Osteoblast (primary cell): ENCODE data around the gene DNAJC11. TPM values are rescaled to one million over a fixed set of nuclear protein-coding genes. Genes with fewer than 3 reads are reported as not detected.
A peak's percentile ranks its signal among the peaks of the same experiment; 100 is the strongest.

Experiments used
- DNase-seq: peaks from one replicate; pipeline ENCODE4 v3.0.0; 2011; ENCODE audit warnings: low spot score, mixed read lengths; ENCODE audit not compliant: insufficient read length; ENCODE audit errors: missing footprints
- H2AFZ ChIP-seq: 2 replicates; pipeline ENCODE4 v1.6.0; 2011; ENCODE audit warnings: mild to moderate bottlenecking, low read length
- H3K27ac ChIP-seq: 2 replicates; pipeline ENCODE4 v1.5.1; 2011; ENCODE audit warnings: mild to moderate bottlenecking, low read depth, low read length, moderate library complexity
- H3K27me3 ChIP-seq: 2 replicates; pipeline ENCODE4 v1.6.0; 2012; ENCODE audit warnings: mild to moderate bottlenecking, control low read depth, inconsistent platforms, low read length, moderate library complexity; ENCODE audit not compliant: insufficient read depth
- H3K36me3 ChIP-seq: 2 replicates; pipeline ENCODE4 v1.5.1; 2011; ENCODE audit warnings: mild to moderate bottlenecking, low read length, control low read depth, moderate library complexity; ENCODE audit not compliant: insufficient read depth
- H3K4me1 ChIP-seq: 2 replicates; pipeline ENCODE4 v1.5.1; 2011; ENCODE audit warnings: mild to moderate bottlenecking, low read length, control low read depth, moderate library complexity; ENCODE audit not compliant: insufficient read depth
- H3K4me2 ChIP-seq: 2 replicates; pipeline ENCODE4 v1.6.0; 2011; ENCODE audit warnings: mild to moderate bottlenecking, low read length; ENCODE audit not compliant: insufficient read depth
- H3K4me3 ChIP-seq: fragments of 200-600 bp; sonication (generic); 3 replicates; pipeline ENCODE4 v1.5.1; 2012; ENCODE audit warnings: mild to moderate bottlenecking, low read length, inconsistent platforms; ENCODE audit not compliant: insufficient read depth
- H3K79me2 ChIP-seq: 2 replicates; pipeline ENCODE4 v1.6.0; 2012; ENCODE audit warnings: mild to moderate bottlenecking, low read length, control low read depth, inconsistent platforms; ENCODE audit not compliant: insufficient read depth
- H3K9me3 ChIP-seq: 2 replicates; pipeline ENCODE4 v1.5.1; 2011; ENCODE audit warnings: low read depth, low read length, control low read depth
- H4K20me1 ChIP-seq: 2 replicates; pipeline ENCODE4 v1.6.0; 2012; ENCODE audit warnings: mild to moderate bottlenecking, low read length, control low read depth; ENCODE audit not compliant: insufficient read depth
- total RNA-seq: library from RNA; depleted of rRNA; stranded (reverse); fragments of >200 nt; gene quantifications from 2 replicates; pipeline ENCODE4 v1.2.3, GENCODE V29; 2012
- TF ChIP-seq, protein P1 (sequence below): IDR thresholded peaks from 2 replicates; pipeline ENCODE4 v1.5.1; 2011; ENCODE audit warnings: mild to moderate bottlenecking, low read depth, low read length, moderate library complexity; ENCODE audit errors: extremely low read depth

DNAJC11 gene
- total RNA-seq, 1 donor: 26.8 TPM

DNA sequence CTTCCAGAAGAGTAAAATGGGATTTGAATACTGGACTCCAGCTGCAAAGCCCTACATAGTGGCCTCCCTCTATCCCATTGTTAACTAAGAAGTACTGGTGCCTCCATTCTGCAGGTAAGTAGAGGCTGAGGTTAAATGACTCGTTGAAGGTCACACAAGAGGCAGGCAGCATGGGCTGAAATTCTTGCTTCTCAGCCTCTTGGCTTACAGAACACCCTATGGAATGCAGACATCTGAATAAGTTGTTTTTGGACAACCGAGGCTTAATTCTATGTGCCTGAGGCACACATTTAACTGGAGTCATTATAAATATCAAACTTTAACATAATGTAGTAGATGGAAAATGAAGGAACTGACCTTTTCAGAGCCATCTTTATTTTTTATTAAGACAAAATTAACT lies 5.7 kb downstream of the DNAJC11 start:
- peak; percentile 48 for DNase-seq
- no peaks in the 10 kb centered on the region for H3K27me3 ChIP-seq
- TF ChIP-seq, protein P1, sequence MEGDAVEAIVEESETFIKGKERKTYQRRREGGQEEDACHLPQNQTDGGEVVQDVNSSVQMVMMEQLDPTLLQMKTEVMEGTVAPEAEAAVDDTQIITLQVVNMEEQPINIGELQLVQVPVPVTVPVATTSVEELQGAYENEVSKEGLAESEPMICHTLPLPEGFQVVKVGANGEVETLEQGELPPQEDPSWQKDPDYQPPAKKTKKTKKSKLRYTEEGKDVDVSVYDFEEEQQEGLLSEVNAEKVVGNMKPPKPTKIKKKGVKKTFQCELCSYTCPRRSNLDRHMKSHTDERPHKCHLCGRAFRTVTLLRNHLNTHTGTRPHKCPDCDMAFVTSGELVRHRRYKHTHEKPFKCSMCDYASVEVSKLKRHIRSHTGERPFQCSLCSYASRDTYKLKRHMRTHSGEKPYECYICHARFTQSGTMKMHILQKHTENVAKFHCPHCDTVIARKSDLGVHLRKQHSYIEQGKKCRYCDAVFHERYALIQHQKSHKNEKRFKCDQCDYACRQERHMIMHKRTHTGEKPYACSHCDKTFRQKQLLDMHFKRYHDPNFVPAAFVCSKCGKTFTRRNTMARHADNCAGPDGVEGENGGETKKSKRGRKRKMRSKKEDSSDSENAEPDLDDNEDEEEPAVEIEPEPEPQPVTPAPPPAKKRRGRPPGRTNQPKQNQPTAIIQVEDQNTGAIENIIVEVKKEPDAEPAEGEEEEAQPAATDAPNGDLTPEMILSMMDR: no peak
- H3K27ac ChIP-seq: no peak overlapping the region
- H2AFZ ChIP-seq: no peak overlapping the region
- no peaks in the 10 kb centered on the region for H3K9me3 ChIP-seq
- peaks cover 59% of the 10 kb centered on the region for H3K79me2 ChIP-seq
- H3K4me2 ChIP-seq: no peak overlapping the region
- peaks cover 3% of the 10 kb centered on the region for H3K36me3 ChIP-seq
- H4K20me1 ChIP-seq: peaks cover 8% of the 10 kb centered on the region
- peaks cover 8% of the 10 kb centered on the region for H3K4me1 ChIP-seq
- no peak overlapping the region for H3K4me3 ChIP-seq

DNA sequence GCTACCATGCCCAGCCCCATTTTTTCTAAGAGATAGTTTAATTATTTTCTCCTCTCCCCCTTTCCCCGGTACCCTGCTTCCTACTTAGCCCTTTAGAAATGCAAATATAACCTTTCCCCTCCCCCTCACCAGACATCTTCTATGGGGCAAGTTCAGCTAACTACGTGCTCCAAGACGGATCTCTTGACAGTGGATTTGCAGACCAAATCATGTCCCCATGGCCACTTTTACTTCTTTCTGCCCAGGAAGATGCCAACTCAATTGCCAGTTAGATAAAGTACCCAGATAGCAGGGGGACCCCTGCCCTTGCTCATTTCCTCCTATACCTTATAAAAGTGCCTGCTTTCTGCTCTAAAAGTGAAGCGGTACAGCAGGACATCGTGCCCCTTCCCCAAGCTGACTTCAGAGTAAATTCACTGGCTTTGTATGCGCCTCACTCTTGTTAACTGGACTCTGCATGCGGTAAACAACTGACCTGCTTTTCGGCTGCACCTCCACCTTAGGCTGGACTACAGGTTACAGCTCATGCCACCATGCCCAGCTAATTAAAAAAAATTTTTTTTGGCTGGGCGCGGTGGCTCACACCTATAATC lies 7.4 kb downstream of the DNAJC11 start:
- H3K9me3 ChIP-seq: no peaks in the 10 kb centered on the region
- peaks cover 55% of the 10 kb centered on the region for H3K79me2 ChIP-seq
- peak; percentile 36 for DNase-seq
- H3K4me3 ChIP-seq: no peak overlapping the region
- peaks cover 3% of the 10 kb centered on the region for H3K36me3 ChIP-seq
- no peak overlapping the region for H3K27ac ChIP-seq
- H3K27me3 ChIP-seq: no peaks in the 10 kb centered on the region
- peaks cover 6% of the 10 kb centered on the region for H4K20me1 ChIP-seq
- peaks cover 2% of the 10 kb centered on the region for H3K4me1 ChIP-seq
- TF ChIP-seq, protein P1: no peak
- no peak overlapping the region for H2AFZ ChIP-seq
- no peak overlapping the region for H3K4me2 ChIP-seq

DNA sequence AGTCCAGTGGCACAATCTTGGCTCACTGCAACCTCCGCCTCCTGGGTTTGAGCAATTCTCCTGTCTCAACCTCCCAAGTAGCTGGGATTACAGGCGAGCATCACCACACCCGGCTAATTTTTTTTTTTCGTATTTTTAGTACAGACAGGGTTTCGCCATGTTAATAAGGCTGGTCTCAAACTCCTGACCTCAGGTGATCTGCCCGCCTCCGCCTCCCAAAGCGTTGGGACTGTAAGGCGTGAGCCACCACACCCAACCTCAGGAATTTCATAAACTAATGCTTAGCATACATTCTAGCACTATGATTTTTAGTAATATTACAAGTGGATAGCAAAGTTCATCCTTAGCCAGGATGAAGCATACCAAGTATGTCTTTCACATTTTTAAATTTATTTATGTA lies 8.7 kb downstream of the DNAJC11 start:
- Histone ChIP-seq H3K4me1 (peaks cover 14% of the 10 kb centered on the region), H2AFZ (no peak overlapping the region), H3K4me2 (no peak overlapping the region), H3K4me3 (no peak overlapping the region), H3K9me3 (no peaks in the 10 kb centered on the region), H3K36me3 (no peaks in the 10 kb centered on the region), H3K27ac (no peak overlapping the region), H3K27me3 (no peaks in the 10 kb centered on the region), H4K20me1 (peaks cover 8% of the 10 kb centered on the region), H3K79me2 (peaks cover 50% of the 10 kb centered on the region)
- DNase-seq: no peak
- TF ChIP-seq, protein P1: no peak

DNA sequence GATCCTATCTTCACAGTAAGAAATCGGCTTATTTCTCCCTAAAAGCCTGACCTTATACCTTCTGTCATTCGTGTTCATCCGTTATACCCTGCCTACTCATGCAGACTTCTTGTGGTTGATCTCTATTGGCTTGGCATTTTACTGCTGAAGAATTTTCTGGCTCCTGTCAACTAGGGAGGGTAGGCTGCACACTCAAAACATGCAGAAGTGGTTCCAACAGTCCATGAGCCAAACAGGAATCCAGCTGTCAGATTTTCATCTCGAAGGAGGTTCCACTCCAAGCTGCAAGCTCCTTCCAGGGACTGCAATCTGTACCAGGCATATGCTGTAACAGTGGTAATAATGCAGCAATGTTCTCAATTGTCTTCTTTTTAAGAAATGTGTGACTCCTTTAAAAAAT lies 10.1 kb downstream of the DNAJC11 start:
- Histone ChIP-seq H3K9me3 (no peaks in the 10 kb centered on the region), H3K4me1 (peaks cover 18% of the 10 kb centered on the region), H3K4me3 (no peak overlapping the region), H2AFZ (no peak overlapping the region), H3K4me2 (no peak overlapping the region), H4K20me1 (peaks cover 8% of the 10 kb centered on the region), H3K79me2 (peaks cover 50% of the 10 kb centered on the region), H3K27me3 (no peaks in the 10 kb centered on the region), H3K36me3 (no peaks in the 10 kb centered on the region), H3K27ac (no peak overlapping the region)
- TF ChIP-seq, protein P1: no peak
- peak; percentile 68 for DNase-seq
